Esophagus muscularis mucosa (tissue), 4 donors: ENCODE data around the gene ASB16. TPM values are rescaled to one million over a fixed set of nuclear protein-coding genes. Genes with fewer than 3 reads are reported as not detected.

ENCODE experiments used
- DNase-seq: peaks from one replicate; pipeline ENCODE4 v3.0.0-alpha.2; 2017; ENCODE audit errors: extremely low spot score
- H3K27ac ChIP-seq, 4 donors: fragments of 200-600 bp; sonication (generic); replicated peaks in 1 of 4; 1 replicate in 3 of 4; 2 replicates in 1 of 4; pipeline ENCODE4 v1.5.1; 2016 to 2019; ENCODE audit warnings: mild to moderate bottlenecking in 1 of 4
- H3K27me3 ChIP-seq, 4 donors: fragments of 200-600 bp; sonication (generic); one replicate each; pipeline versions ENCODE4 v1.5.1 to v1.6.0; 2016 to 2019
- H3K36me3 ChIP-seq, 4 donors: fragments of 200-600 bp; sonication (generic); one replicate each; pipeline ENCODE4 v1.5.1; 2016 to 2019
- H3K4me1 ChIP-seq, 4 donors: fragments of 200-600 bp; sonication (generic); one replicate each; pipeline ENCODE4 v1.5.1; 2016 to 2019
- H3K4me3 ChIP-seq, 4 donors: fragments of 200-600 bp; sonication (generic); 1 replicate in 2 of 4; 2 replicates in 2 of 4; pipeline ENCODE4 v1.5.1; 2016 to 2019; ENCODE audit warnings: mild to moderate bottlenecking in 4 of 4, moderate library complexity in 1 of 4
- H3K9me3 ChIP-seq, 4 donors: fragments of 200-600 bp; sonication (generic); 1 replicate in 3 of 4; 2 replicates in 1 of 4; pipeline ENCODE4 v1.5.1; 2016 to 2019
- CTCF ChIP-seq, 3 experiments: fragments of 200-600 bp in 2 of 3; fragments of 450-650 bp in 1 of 3; sonication (generic) in 2 of 3; IDR thresholded peaks; one replicate each; pipeline ENCODE4 v1.5.1; 2017 to 2019; ENCODE audit warnings: antibody characterized with exemption in 3 of 3, mild to moderate bottlenecking in 2 of 3, moderate library complexity in 1 of 3
- EP300 ChIP-seq: sonication (generic); formaldehyde crosslinking; IDR thresholded peaks from one replicate; pipeline ENCODE4 v1.6.1; 2017; ENCODE audit warnings: antibody characterized with exemption
- POLR2A ChIP-seq: fragments of 450-650 bp; IDR thresholded peaks from one replicate; pipeline ENCODE4 v1.6.1; 2017; ENCODE audit warnings: antibody characterized with exemption, moderate library complexity, mild to moderate bottlenecking, low read depth
- POLR2AphosphoS5 ChIP-seq, 2 donors: sonication (generic); formaldehyde crosslinking; IDR thresholded peaks; one replicate each; pipeline ENCODE4 v1.6.1; 2017; ENCODE audit warnings: antibody characterized with exemption in 2 of 2
- WGBS: methylation state at CpG from one replicate; pipeline ENCODE4 v1.1.5; 2018; 5-methylcytosine and 5-hydroxymethylcytosine counted together
- intact Hi-C: fragments of 100-400 bp; cut with DNase I; formaldehyde crosslinking; loops from one replicate; pipeline ENCODE4 v1.15.1; 2023
- total RNA-seq, 4 donors: library from RNA; depleted of rRNA; stranded (reverse); fragments of >200 nt; gene quantifications; one replicate each; pipeline versions ENCODE4 v1.1.0 to v1.2.1, GENCODE V29; 2016

The ASB16 gene
- total RNA-seq = 10 to 100 TPM in 1 of 4 donors, 1 to 10 TPM in 3; 3.3 to 10.8 (median 6.0) TPM

- Histone ChIP-seq H3K36me3 (peaks cover 0 to 13% (median 7%) of the 10 kb centered on the region in 4 donors), H3K27me3 (no peaks in the 10 kb centered on the region), H3K4me3 (peak within 1 kb of the TSS; percentile 51 to 56 (median 54)), H3K27ac (peak within 1 kb of the TSS; percentile 82 to 89 (median 86)), H3K9me3 (no peaks in the 10 kb centered on the region), H3K4me1 (peaks cover 13 to 40% (median 39%) of the 10 kb centered on the region in 4 donors)
- DNase-seq = no peak
- TF ChIP-seq EP300 = no peak
- TF ChIP-seq CTCF (IDR thresholded peaks at IDR 0.05) = peak in 1 of 3 experiments; percentile 37
- TF ChIP-seq POLR2AphosphoS5 (IDR thresholded peaks at IDR 0.05) = peak; percentile 70 to 80
- intact Hi-C loops = no loop called here
- 22% methylated on average over 13 of the region's 21 CpGs for WGBS
Observed at GRCh38 chr17:44170499-44171201, at the start of gene ASB16. Gene ASB16 (plus strand): TSS chr17:44170704. CDS start chr17:44170790, 86 bp downstream.

GRCh38 chr17:44120851-44121605 is 49.5 kb upstream of the ASB16 start:
- Histone ChIP-seq H3K4me3 (peak overlapping the region; percentile 80 to 100 (median 99)), H3K27me3 (no peaks in the 10 kb centered on the region), H3K36me3 (peaks cover 7 to 15% (median 15%) of the 10 kb centered on the region in 4 donors), H3K9me3 (no peaks in the 10 kb centered on the region), H3K27ac (peak overlapping the region; percentile 96 to 99 (median 98)), H3K4me1 (peaks cover 55 to 77% (median 71%) of the 10 kb centered on the region in 4 donors)
- TF ChIP-seq CTCF (IDR thresholded peaks at IDR 0.05) = peak in 1 of 3 experiments; percentile 3
- no peak for TF ChIP-seq EP300
- no peak for DNase-seq
- 43% methylated on average over 9 of the region's 9 CpGs for WGBS
- intact Hi-C loops = no loop called here

- WGBS = 25% methylated on average over 1 of the region's 1 CpG
- Histone ChIP-seq H3K27me3 (no peaks in the 10 kb centered on the region), H3K4me3 (peak overlapping the region; percentile 80 to 100 (median 99)), H3K27ac (peak overlapping the region; percentile 96 to 99 (median 98)), H3K36me3 (peaks cover 0 to 4% (median 3%) of the 10 kb centered on the region in 4 donors), H3K9me3 (no peaks in the 10 kb centered on the region), H3K4me1 (peaks cover 54 to 67% (median 66%) of the 10 kb centered on the region in 4 donors)
- TF ChIP-seq CTCF (IDR thresholded peaks at IDR 0.05) (no peak), EP300 (no peak), POLR2AphosphoS5 (IDR thresholded peaks at IDR 0.05) (no peak), POLR2A (no peak)
- intact Hi-C loops = no loop called here
- DNase-seq = no peak
Observed at GRCh38 chr17:44121997-44122815, 48.3 kb upstream of the ASB16 start.

GRCh38 chr17:44122816-44123355 is 47.6 kb upstream of the ASB16 start:
- under 1% methylated on average over 27 of the region's 32 CpGs for WGBS
- no peaks in the 10 kb centered on the region for H3K9me3 ChIP-seq
- intact Hi-C loops = no loop called here
- peak overlapping the region; percentile 96 to 99 (median 98) for H3K27ac ChIP-seq
- no peak for DNase-seq
- peaks cover 54 to 63% (median 60%) of the 10 kb centered on the region in 4 donors for H3K4me1 ChIP-seq
- H3K27me3 ChIP-seq = no peaks in the 10 kb centered on the region
- no peaks in the 10 kb centered on the region for H3K36me3 ChIP-seq
- TF ChIP-seq POLR2A = no peak
- TF ChIP-seq CTCF (IDR thresholded peaks at IDR 0.05) = no peak
- peak overlapping the region; percentile 80 to 100 (median 99) for H3K4me3 ChIP-seq
